K562 (cell line): ENCODE measurements around the gene HMBS. TPM values are rescaled to one million over a fixed set of nuclear protein-coding genes. Genes with fewer than 3 reads are reported as not detected.

Experiments
- MEF2D ChIP-seq: conservative IDR thresholded peaks from 2 replicates; pipeline ENCODE4 v1.6.1; 2016; ENCODE audit warnings: low read depth, missing genetic modification characterization, missing compliant biosample characterization
- NFE2L1 ChIP-seq: fragments of 450-650 bp; IDR thresholded peaks from 2 replicates; pipeline ENCODE4 v1.6.1; 2016; ENCODE audit warnings: missing genetic modification characterization, low read depth, mild to moderate bottlenecking, missing compliant biosample characterization, moderate library complexity, borderline replicate concordance
- POLR2B ChIP-seq: fragments of 450-650 bp; IDR thresholded peaks from 2 replicates; pipeline ENCODE4 v1.6.1; 2018; ENCODE audit warnings: low read depth; ENCODE audit not compliant: partially characterized antibody
- POLR2H ChIP-seq: IDR thresholded peaks from 2 replicates; pipeline ENCODE4 v1.6.1; 2016; ENCODE audit warnings: missing genetic modification characterization, low read depth, mild to moderate bottlenecking, control low read depth, missing compliant biosample characterization, moderate library complexity
- RB1 ChIP-seq: fragments of 450-650 bp; IDR thresholded peaks from 2 replicates; pipeline ENCODE4 v1.6.1; 2017; ENCODE audit warnings: low read depth, mild to moderate bottlenecking
- SAFB ChIP-seq: fragments of 200-400 bp; formaldehyde crosslinking; IDR thresholded peaks from 2 replicates; pipeline ENCODE4 v1.6.1; 2017; ENCODE audit warnings: low read depth, low read length, borderline replicate concordance
- TAF7 ChIP-seq: fragments of 450-650 bp; IDR thresholded peaks from 2 replicates; pipeline ENCODE4 v1.6.1; 2016; ENCODE audit warnings: missing genetic modification characterization, missing compliant biosample characterization
- TCFL5 ChIP-seq: fragments of 250-450 bp; sonication (Bioruptor Pico); conservative IDR thresholded peaks from 2 replicates; pipeline ENCODE4 v1.6.1; 2021; ENCODE audit warnings: mild to moderate bottlenecking, moderate library complexity, matching md5 sums
- ZBTB8A ChIP-seq: fragments of 450-650 bp; IDR thresholded peaks from 2 replicates; pipeline ENCODE4 v1.6.1; 2018; ENCODE audit warnings: mild to moderate bottlenecking, moderate library complexity; ENCODE audit not compliant: partially characterized antibody
- ZNF324 ChIP-seq: fragments of 250-450 bp; sonication (Bioruptor Pico); IDR thresholded peaks from 2 replicates; pipeline ENCODE4 v1.4.0; 2020; ENCODE audit warnings: mild to moderate bottlenecking
- ZNF76 ChIP-seq: fragments of 250-450 bp; sonication (Bioruptor Pico); IDR thresholded peaks from 2 replicates; pipeline ENCODE4 v1.4.0; 2020; ENCODE audit warnings: mild to moderate bottlenecking, moderate library complexity, borderline replicate concordance
- polyA plus RNA-seq, 8 experiments: library from polyadenylated mRNA; depleted of rRNA in 4 of 8; stranded (reverse) in 5 of 8; unstranded in 3 of 8; fragments of >200 nt; fragmentation: Nextera tagmentation in 2 of 8; fragmentation: Illumina TruSeq in 1 of 8; extraction: Ambion mirVana in 2 of 8; extraction: Trizol in 1 of 8; gene quantifications; 2 replicates each; pipeline versions ENCODE4 v1.2.1 to v1.2.3, GENCODE V29; 2011 to 2014; ENCODE audit warnings: inconsistent platforms in 1 of 8, missing spikeins in 1 of 8
- total RNA-seq, 7 experiments: library from RNA; depleted of rRNA in 6 of 7; stranded (reverse); fragments of >200 nt in 6 of 7; fragmentation: Illumina TruSeq in 2 of 7; extraction: Trizol in 2 of 7; gene quantifications; 2 replicates each; pipeline versions ENCODE4 v1.2.1 to v1.2.3, GENCODE V29; 2011 to 2021; ENCODE audit warnings: low replicate concordance in 1 of 7
- TF ChIP-seq, protein P1 (sequence below): fragments of 450-650 bp; IDR thresholded peaks from 2 replicates; pipeline ENCODE4 v1.6.1; 2016; ENCODE audit warnings: mild to moderate bottlenecking
- TF ChIP-seq, protein P2 (sequence below), 2 experiments: fragments of 450-650 bp; IDR thresholded peaks; 2 replicates each; pipeline ENCODE4 v1.6.1; 2016
- TF ChIP-seq, protein P3 (sequence below): fragments of 250-450 bp; sonication (Bioruptor Pico); IDR thresholded peaks from 2 replicates; pipeline ENCODE4 v1.8.0; 2021; ENCODE audit warnings: mild to moderate bottlenecking, moderate library complexity
- TF ChIP-seq, protein P4 (sequence below): fragments of 450-650 bp; formaldehyde crosslinking; IDR thresholded peaks from 2 replicates; pipeline ENCODE4 v1.4.0; 2022; ENCODE audit warnings: missing genetic modification characterization
- TF ChIP-seq, protein P5 (sequence below): fragments of 250-450 bp; sonication (Bioruptor Pico); IDR thresholded peaks from 2 replicates; pipeline ENCODE4 v1.8.0; 2022; ENCODE audit warnings: moderate library complexity, mild to moderate bottlenecking, inconsistent platforms

Gene HMBS
- total and polyA plus RNA-seq, 9 of the 15 experiments (the other 6 are each of a cell fraction or from before 2014, with no cell fraction given): 56.9 to 385 (median 286) TPM

DNA sequence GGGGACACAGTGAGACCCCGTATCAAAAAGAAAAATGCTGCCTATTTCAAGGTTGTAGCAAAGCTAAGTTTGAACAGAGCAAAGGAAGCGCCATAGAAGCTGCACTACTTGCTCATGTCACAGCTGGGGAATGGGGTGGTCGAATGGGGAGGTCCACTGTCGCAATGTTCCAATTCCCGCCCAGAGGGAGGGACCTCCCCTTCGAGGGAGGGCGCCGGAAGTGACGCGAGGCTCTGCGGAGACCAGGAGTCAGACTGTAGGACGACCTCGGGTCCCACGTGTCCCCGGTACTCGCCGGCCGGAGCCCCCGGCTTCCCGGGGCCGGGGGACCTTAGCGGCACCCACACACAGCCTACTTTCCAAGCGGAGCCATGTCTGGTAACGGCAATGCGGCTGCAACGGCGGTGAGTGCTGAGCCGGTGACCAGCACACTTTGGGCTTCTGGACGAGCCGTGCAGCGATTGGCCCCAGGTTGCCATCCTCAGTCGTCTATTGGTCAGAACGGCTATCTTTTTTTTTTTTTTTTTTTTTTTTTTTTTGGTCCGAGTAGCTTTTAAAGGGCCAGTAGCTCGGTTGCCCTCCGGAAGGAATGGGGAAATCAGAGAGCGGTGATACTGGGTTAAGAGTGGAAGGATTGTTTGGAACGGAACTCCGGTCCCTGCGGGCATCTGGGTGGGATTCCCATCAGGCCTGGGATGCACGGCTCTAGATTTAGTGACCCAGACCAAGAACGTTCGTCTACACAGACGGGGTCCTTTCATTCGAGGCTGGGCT, at the start of gene HMBS (continued):
- TF ChIP-seq, protein P1, sequence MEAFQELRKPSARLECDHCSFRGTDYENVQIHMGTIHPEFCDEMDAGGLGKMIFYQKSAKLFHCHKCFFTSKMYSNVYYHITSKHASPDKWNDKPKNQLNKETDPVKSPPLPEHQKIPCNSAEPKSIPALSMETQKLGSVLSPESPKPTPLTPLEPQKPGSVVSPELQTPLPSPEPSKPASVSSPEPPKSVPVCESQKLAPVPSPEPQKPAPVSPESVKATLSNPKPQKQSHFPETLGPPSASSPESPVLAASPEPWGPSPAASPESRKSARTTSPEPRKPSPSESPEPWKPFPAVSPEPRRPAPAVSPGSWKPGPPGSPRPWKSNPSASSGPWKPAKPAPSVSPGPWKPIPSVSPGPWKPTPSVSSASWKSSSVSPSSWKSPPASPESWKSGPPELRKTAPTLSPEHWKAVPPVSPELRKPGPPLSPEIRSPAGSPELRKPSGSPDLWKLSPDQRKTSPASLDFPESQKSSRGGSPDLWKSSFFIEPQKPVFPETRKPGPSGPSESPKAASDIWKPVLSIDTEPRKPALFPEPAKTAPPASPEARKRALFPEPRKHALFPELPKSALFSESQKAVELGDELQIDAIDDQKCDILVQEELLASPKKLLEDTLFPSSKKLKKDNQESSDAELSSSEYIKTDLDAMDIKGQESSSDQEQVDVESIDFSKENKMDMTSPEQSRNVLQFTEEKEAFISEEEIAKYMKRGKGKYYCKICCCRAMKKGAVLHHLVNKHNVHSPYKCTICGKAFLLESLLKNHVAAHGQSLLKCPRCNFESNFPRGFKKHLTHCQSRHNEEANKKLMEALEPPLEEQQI: no peak
- TF ChIP-seq NFE2L1 (tag): no peak
- peak; percentile 40 for TF ChIP-seq TAF7 (tag)
- no peak for TF ChIP-seq ZBTB8A
- no peak for TF ChIP-seq ZNF76 (CRISPR knock-in tag)
- no peak for TF ChIP-seq SAFB
- TF ChIP-seq, protein P2, sequence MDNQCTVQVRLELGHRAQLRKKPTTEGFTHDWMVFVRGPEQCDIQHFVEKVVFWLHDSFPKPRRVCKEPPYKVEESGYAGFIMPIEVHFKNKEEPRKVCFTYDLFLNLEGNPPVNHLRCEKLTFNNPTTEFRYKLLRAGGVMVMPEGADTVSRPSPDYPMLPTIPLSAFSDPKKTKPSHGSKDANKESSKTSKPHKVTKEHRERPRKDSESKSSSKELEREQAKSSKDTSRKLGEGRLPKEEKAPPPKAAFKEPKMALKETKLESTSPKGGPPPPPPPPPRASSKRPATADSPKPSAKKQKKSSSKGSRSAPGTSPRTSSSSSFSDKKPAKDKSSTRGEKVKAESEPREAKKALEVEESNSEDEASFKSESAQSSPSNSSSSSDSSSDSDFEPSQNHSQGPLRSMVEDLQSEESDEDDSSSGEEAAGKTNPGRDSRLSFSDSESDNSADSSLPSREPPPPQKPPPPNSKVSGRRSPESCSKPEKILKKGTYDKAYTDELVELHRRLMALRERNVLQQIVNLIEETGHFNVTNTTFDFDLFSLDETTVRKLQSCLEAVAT (IDR thresholded peaks at IDR 0.05): 0 out of 4 replicates have a peak, but pooled peaks of 1 of the 2 experiments have one; percentile 27
- TF ChIP-seq, protein P3, sequence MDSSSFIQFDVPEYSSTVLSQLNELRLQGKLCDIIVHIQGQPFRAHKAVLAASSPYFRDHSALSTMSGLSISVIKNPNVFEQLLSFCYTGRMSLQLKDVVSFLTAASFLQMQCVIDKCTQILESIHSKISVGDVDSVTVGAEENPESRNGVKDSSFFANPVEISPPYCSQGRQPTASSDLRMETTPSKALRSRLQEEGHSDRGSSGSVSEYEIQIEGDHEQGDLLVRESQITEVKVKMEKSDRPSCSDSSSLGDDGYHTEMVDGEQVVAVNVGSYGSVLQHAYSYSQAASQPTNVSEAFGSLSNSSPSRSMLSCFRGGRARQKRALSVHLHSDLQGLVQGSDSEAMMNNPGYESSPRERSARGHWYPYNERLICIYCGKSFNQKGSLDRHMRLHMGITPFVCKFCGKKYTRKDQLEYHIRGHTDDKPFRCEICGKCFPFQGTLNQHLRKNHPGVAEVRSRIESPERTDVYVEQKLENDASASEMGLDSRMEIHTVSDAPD (CRISPR knock-in tag): no peak
- no peak for TF ChIP-seq TCFL5 (CRISPR knock-in tag)
- peak; percentile 85 for TF ChIP-seq POLR2H (tag)
- TF ChIP-seq ZNF324 (CRISPR knock-in tag): 0 out of 2 replicates have a peak, but pooled peaks have one; percentile 8
- TF ChIP-seq MEF2D (tag): 0 out of 2 replicates have a peak, but pooled peaks have one; percentile 30
- TF ChIP-seq POLR2B: peak; percentile 85
- TF ChIP-seq, protein P4, sequence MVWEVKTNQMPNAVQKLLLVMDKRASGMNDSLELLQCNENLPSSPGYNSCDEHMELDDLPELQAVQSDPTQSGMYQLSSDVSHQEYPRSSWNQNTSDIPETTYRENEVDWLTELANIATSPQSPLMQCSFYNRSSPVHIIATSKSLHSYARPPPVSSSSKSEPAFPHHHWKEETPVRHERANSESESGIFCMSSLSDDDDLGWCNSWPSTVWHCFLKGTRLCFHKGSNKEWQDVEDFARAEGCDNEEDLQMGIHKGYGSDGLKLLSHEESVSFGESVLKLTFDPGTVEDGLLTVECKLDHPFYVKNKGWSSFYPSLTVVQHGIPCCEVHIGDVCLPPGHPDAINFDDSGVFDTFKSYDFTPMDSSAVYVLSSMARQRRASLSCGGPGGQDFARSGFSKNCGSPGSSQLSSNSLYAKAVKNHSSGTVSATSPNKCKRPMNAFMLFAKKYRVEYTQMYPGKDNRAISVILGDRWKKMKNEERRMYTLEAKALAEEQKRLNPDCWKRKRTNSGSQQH (CRISPR knock-in tag): no peak
- TF ChIP-seq, protein P5, sequence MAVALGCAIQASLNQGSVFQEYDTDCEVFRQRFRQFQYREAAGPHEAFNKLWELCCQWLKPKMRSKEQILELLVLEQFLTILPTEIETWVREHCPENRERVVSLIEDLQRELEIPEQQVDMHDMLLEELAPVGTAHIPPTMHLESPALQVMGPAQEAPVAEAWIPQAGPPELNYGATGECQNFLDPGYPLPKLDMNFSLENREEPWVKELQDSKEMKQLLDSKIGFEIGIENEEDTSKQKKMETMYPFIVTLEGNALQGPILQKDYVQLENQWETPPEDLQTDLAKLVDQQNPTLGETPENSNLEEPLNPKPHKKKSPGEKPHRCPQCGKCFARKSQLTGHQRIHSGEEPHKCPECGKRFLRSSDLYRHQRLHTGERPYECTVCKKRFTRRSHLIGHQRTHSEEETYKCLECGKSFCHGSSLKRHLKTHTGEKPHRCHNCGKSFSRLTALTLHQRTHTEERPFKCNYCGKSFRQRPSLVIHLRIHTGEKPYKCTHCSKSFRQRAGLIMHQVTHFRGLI: 0 out of 2 replicates have a peak, but pooled peaks have one; percentile 50
- TF ChIP-seq RB1: peak; percentile 89
